ENCODE measurements around the gene EPHB1.

The EPHB1 gene

DNA sequence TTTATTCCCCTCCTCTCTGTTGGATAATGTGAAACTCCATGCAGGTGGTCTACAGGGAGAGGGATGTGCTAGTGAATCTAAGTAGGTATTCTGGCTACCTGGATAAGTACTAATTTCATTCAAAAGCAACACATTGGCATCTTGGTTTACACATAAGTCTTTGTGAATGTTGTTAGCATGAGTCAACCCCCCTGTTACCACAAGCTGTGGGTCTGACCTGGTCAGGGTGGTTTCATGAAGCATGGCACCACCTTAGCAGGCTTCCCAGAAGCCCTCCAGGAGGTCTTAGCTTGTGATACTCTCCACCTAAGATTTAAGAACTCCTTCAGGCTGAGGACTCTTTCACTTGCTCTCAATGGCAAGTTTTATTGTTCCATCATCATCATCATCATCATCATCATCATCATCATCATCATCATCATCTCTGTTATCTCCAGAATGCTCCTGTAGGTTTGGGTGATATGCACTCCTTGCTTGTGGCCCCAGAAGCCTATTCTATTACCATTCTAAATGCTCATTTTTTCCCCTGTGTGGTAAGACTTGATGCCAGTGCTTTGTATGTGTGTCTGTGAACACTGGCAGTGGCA is 62.8 kb downstream of the EPHB1 start:
- Histone ChIP-seq H3K4me1 (ENCODE audit: control insufficient read depth, insufficient read depth, low read length) (no peaks in the 10 kb centered on the region), H3K36me3 (ENCODE audit: control insufficient read depth, insufficient read depth, low read length) (no peaks in the 10 kb centered on the region), H3K9ac (ENCODE audit: low read depth, low read length) (no peak overlapping the region), H3K27me3 (ENCODE audit: control insufficient read depth, insufficient read depth, low read length) (no peaks in the 10 kb centered on the region), H3K9me3 (ENCODE audit: control insufficient read depth, insufficient read depth, low read length) (no peaks in the 10 kb centered on the region), H3K4me3 (ENCODE audit: low read depth, low read length) (no peak overlapping the region)

DNA sequence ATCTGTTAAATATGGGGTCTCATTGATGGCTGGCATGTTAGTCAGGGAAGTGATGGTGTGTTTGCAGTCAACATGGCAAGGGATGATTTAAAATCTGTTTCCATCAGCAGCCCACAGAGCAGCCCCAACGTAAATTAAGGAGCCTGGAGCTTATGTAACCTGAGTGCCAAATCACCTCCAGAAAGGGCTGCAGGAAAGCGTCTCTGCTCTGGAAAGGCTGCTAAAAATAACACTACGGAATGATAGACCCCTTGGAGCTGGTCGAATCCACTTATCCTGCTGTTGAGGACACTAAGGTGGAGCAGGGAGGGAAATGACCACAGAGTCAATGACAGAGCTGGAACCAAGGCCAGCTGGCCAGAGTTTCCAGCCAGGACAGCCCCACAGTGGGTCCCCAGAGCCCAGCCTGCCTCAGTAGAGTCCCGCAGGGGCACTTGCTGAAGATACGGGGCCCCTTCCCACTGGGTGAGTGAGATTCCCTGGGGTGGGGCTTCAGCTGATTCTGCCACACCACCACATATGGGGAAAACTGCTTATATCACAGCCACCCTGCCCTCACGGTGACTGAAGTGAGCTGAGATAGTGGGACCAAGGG is 63.5 kb downstream of the EPHB1 start:
- Histone ChIP-seq H3K9ac (ENCODE audit: low read depth, low read length) (no peak overlapping the region), H3K9me3 (ENCODE audit: control insufficient read depth, insufficient read depth, low read length) (no peaks in the 10 kb centered on the region), H3K4me3 (ENCODE audit: low read depth, low read length) (no peak overlapping the region), H3K4me1 (ENCODE audit: control insufficient read depth, insufficient read depth, low read length) (no peaks in the 10 kb centered on the region), H3K36me3 (ENCODE audit: control insufficient read depth, insufficient read depth, low read length) (no peaks in the 10 kb centered on the region), H3K27me3 (ENCODE audit: control insufficient read depth, insufficient read depth, low read length) (no peaks in the 10 kb centered on the region)

GRCh38 chr3:134859341-134859740 is 64.3 kb downstream of the EPHB1 start:
- H3K4me1 ChIP-seq (ENCODE audit: control insufficient read depth, insufficient read depth, low read length), result no peaks in the 10 kb centered on the region
- H3K36me3 ChIP-seq (ENCODE audit: control insufficient read depth, insufficient read depth, low read length), result no peaks in the 10 kb centered on the region
- no peaks in the 10 kb centered on the region for H3K9me3 ChIP-seq (ENCODE audit: control insufficient read depth, insufficient read depth, low read length)
- H3K9ac ChIP-seq (ENCODE audit: low read depth, low read length), result no peak overlapping the region
- no peak overlapping the region for H3K4me3 ChIP-seq (ENCODE audit: low read depth, low read length)
- H3K27me3 ChIP-seq (ENCODE audit: control insufficient read depth, insufficient read depth, low read length), result no peaks in the 10 kb centered on the region

- H3K9ac ChIP-seq (ENCODE audit: low read depth, low read length), result no peak overlapping the region
- H3K27me3 ChIP-seq (ENCODE audit: control insufficient read depth, insufficient read depth, low read length), result no peaks in the 10 kb centered on the region
- H3K4me1 ChIP-seq (ENCODE audit: control insufficient read depth, insufficient read depth, low read length), result no peaks in the 10 kb centered on the region
- no peak overlapping the region for H3K4me3 ChIP-seq (ENCODE audit: low read depth, low read length)
- no peaks in the 10 kb centered on the region for H3K36me3 ChIP-seq (ENCODE audit: control insufficient read depth, insufficient read depth, low read length)
- H3K9me3 ChIP-seq (ENCODE audit: control insufficient read depth, insufficient read depth, low read length), result no peaks in the 10 kb centered on the region
These were observed 65.1 kb downstream of the EPHB1 start for GRCh38 chr3:134860141-134860540.

DNA sequence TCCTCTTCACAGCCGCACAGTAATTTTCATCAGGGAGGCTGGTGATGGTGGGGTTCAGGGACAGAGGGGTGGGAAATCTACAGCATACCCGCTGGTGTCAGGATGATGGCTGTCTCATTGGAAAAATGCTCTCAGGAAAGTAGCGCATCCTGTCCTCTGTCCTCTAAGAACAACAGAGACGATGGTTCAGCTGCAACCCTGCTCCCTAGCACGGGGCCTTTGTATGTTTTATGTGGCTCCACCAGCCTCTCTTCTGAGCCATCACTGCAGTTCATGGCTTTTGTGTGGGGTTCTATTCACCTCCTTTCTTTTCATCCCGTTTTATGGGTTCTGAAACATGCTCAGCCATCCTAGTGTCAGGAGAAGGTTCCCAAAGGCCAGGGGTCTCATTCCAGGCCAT is 68.9 kb downstream of the EPHB1 start:
- H3K27me3 ChIP-seq (ENCODE audit: control insufficient read depth, insufficient read depth, low read length), result no peaks in the 10 kb centered on the region
- H3K9ac ChIP-seq (ENCODE audit: low read depth, low read length), result no peak overlapping the region
- H3K36me3 ChIP-seq (ENCODE audit: control insufficient read depth, insufficient read depth, low read length), result no peaks in the 10 kb centered on the region
- H3K4me1 ChIP-seq (ENCODE audit: control insufficient read depth, insufficient read depth, low read length), result no peaks in the 10 kb centered on the region
- no peaks in the 10 kb centered on the region for H3K9me3 ChIP-seq (ENCODE audit: control insufficient read depth, insufficient read depth, low read length)
- no peak overlapping the region for H3K4me3 ChIP-seq (ENCODE audit: low read depth, low read length)

GRCh38 chr3:134864636-134865035 is 69.6 kb downstream of the EPHB1 start:
- no peaks in the 10 kb centered on the region for H3K36me3 ChIP-seq (ENCODE audit: control insufficient read depth, insufficient read depth, low read length)
- no peaks in the 10 kb centered on the region for H3K9me3 ChIP-seq (ENCODE audit: control insufficient read depth, insufficient read depth, low read length)
- H3K4me3 ChIP-seq (ENCODE audit: low read depth, low read length), result no peak overlapping the region
- H3K27me3 ChIP-seq (ENCODE audit: control insufficient read depth, insufficient read depth, low read length), result no peaks in the 10 kb centered on the region
- H3K9ac ChIP-seq (ENCODE audit: low read depth, low read length), result no peak overlapping the region
- no peaks in the 10 kb centered on the region for H3K4me1 ChIP-seq (ENCODE audit: control insufficient read depth, insufficient read depth, low read length)

DNA sequence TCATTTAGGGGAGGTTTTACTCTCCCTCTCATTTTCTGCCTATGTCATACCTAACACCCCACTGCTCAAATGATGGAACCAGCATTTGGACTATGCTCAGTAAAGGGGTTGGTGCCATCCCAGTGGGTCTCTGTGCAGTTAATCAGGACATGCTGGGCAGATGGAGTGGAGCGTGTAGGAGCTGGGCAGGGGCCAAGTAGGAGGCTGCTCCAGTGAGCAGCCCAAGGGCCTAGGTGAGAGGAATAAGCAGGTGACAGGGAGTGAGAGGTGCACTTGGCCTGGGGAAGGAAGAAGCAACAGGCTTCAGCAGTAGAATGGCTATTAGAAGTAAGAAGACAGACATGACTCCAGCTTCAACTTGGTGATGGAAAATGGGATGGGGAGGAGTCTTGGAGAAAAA is 72.2 kb downstream of the EPHB1 start:
- Histone ChIP-seq H3K9ac (ENCODE audit: low read depth, low read length) (no peak overlapping the region), H3K4me1 (ENCODE audit: control insufficient read depth, insufficient read depth, low read length) (no peaks in the 10 kb centered on the region), H3K36me3 (ENCODE audit: control insufficient read depth, insufficient read depth, low read length) (no peaks in the 10 kb centered on the region), H3K9me3 (ENCODE audit: control insufficient read depth, insufficient read depth, low read length) (no peaks in the 10 kb centered on the region), H3K4me3 (ENCODE audit: low read depth, low read length) (no peak overlapping the region), H3K27me3 (ENCODE audit: control insufficient read depth, insufficient read depth, low read length) (no peaks in the 10 kb centered on the region)

GRCh38 chr3:134869153-134869726 is 74.2 kb downstream of the EPHB1 start:
- Histone ChIP-seq H3K36me3 (ENCODE audit: control insufficient read depth, insufficient read depth, low read length) (no peaks in the 10 kb centered on the region), H3K27me3 (ENCODE audit: control insufficient read depth, insufficient read depth, low read length) (no peaks in the 10 kb centered on the region), H3K9ac (ENCODE audit: low read depth, low read length) (no peak overlapping the region), H3K4me3 (ENCODE audit: low read depth, low read length) (no peak overlapping the region), H3K4me1 (ENCODE audit: control insufficient read depth, insufficient read depth, low read length) (no peaks in the 10 kb centered on the region), H3K9me3 (ENCODE audit: control insufficient read depth, insufficient read depth, low read length) (no peaks in the 10 kb centered on the region)

DNA sequence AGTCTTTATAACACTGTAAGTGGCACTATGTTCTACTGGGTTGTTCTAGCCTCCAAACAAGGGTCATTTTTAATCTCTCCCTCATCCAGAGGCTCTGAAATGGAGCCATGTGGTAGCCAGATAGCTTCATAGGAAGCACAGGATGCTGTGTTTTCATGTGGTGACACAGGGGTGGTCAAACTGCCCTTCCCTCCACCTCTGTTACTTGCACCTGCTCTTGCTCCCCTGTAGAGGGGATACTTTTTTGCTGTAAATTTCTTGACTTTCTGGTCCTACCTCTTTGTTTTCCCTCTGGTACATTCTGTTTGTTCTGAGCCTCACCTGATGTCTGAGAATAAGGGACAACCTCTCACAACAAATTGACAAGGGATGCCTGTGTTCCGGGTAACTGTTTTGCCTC is 76.8 kb downstream of the EPHB1 start:
- no peaks in the 10 kb centered on the region for H3K27me3 ChIP-seq (ENCODE audit: control insufficient read depth, insufficient read depth, low read length)
- H3K4me1 ChIP-seq (ENCODE audit: control insufficient read depth, insufficient read depth, low read length), result no peaks in the 10 kb centered on the region
- no peak overlapping the region for H3K9ac ChIP-seq (ENCODE audit: low read depth, low read length)
- H3K9me3 ChIP-seq (ENCODE audit: control insufficient read depth, insufficient read depth, low read length), result no peaks in the 10 kb centered on the region
- no peaks in the 10 kb centered on the region for H3K36me3 ChIP-seq (ENCODE audit: control insufficient read depth, insufficient read depth, low read length)
- H3K4me3 ChIP-seq (ENCODE audit: low read depth, low read length), result no peak overlapping the region

DNA sequence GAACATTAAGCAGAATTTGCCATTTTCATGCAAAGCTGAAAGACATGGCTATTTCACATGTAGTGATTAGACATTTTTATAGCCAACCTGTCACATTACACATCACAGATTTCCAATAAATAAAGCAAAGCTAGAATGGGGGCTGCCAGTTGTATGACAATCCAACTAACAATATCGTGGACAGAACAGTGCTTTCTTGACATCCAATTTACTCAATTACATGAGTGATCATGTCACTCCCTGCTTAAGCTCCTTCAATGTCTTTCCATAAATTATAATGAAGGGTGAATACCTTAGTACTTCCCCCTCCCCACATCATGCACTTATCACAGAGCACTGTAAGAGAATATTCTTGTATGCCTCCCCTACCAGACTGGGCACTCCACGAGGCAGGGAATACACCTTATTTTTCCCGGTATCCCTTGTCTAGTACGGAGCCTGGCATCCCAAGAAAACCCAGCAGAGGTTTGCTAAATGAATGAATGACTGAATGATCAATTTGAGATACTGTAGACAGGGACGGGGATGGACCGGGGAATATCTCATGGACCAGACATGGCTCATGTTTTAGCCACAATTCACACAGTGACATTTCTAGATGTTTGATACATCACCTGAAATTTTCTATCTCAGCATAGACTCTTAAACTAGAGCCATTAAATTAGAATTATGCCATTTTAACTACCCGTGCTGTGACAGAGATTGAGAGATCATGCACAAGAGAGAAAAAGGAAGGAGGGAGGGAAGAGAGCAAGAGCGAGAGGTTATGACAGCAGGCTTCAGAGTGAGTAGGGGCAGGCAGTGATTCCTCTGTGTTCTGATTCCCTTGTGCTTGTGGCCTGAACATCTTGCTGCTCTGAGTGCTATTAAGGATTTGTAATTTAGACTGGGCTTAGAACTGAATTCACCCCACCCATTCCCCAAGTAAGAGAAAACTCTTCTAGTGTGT is 77.7 kb downstream of the EPHB1 start:
- Histone ChIP-seq H3K9me3 (ENCODE audit: control insufficient read depth, insufficient read depth, low read length) (no peaks in the 10 kb centered on the region), H3K27me3 (ENCODE audit: control insufficient read depth, insufficient read depth, low read length) (no peaks in the 10 kb centered on the region), H3K36me3 (ENCODE audit: control insufficient read depth, insufficient read depth, low read length) (no peaks in the 10 kb centered on the region), H3K4me1 (ENCODE audit: control insufficient read depth, insufficient read depth, low read length) (no peaks in the 10 kb centered on the region), H3K9ac (ENCODE audit: low read depth, low read length) (no peak overlapping the region), H3K4me3 (ENCODE audit: low read depth, low read length) (no peak overlapping the region)

GRCh38 chr3:134873789-134874188 is 78.7 kb downstream of the EPHB1 start:
- Histone ChIP-seq H3K36me3 (ENCODE audit: control insufficient read depth, insufficient read depth, low read length) (no peaks in the 10 kb centered on the region), H3K9ac (ENCODE audit: low read depth, low read length) (no peak overlapping the region), H3K27me3 (ENCODE audit: control insufficient read depth, insufficient read depth, low read length) (no peaks in the 10 kb centered on the region)

More at GRCh38 chr3:134873789-134874188, 78.7 kb downstream of the EPHB1 start:
- Histone ChIP-seq H3K4me1 (ENCODE audit: control insufficient read depth, insufficient read depth, low read length) (no peaks in the 10 kb centered on the region), H3K9me3 (ENCODE audit: control insufficient read depth, insufficient read depth, low read length) (no peaks in the 10 kb centered on the region), H3K4me3 (ENCODE audit: low read depth, low read length) (no peak overlapping the region)
